ENCODE measurements around the gene AP3S2. TPM values are rescaled to one million over a fixed set of nuclear protein-coding genes. Genes with fewer than 3 reads are reported as not detected.

AP3S2 gene
- total and polyA plus RNA-seq, 8 donors, result 11.0 to 25.2 (median 17.7) TPM

GRCh38 chr15:89863918-89864317 is 29.9 kb downstream of the AP3S2 start:
- Histone ChIP-seq H3K27me3 (no peaks in the 10 kb centered on the region), H3K4me3 (no peak overlapping the region), H3K9me3 (no peaks in the 10 kb centered on the region), H3K36me3 (no peaks in the 10 kb centered on the region), H3K4me1 (peaks cover 39 to 59% (median 48%) of the 10 kb centered on the region in 3 donors), H3K27ac (peak overlapping the region in 2 of 4 donors; percentile 67 to 69)
- FAIRE-seq (no peak), ATAC-seq (no peak), DNase-seq (no peak)
- intact Hi-C loops (cut with DNase I), result no loop called here
- no peak for TF ChIP-seq CTCF (IDR thresholded peaks at IDR 0.05)

GRCh38 chr15:89860891-89861290 is 32.9 kb downstream of the AP3S2 start:
- intact Hi-C loops (cut with DNase I), result no loop called here
- WGBS, 2 donors, result 30 to 32% methylated on average over 2 of the region's 2 CpGs
- Histone ChIP-seq H3K36me3 (no peaks in the 10 kb centered on the region), H3K27me3 (no peaks in the 10 kb centered on the region), H3K9me3 (no peaks in the 10 kb centered on the region), H3K4me1 (peaks cover 46 to 75% (median 54%) of the 10 kb centered on the region in 3 donors), H3K4me3 (no peak overlapping the region), H3K27ac (peak overlapping the region in 3 of 4 donors; percentile 1 to 67 (median 38))
- TF ChIP-seq CTCF (IDR thresholded peaks at IDR 0.05), result no peak
- FAIRE-seq (no peak), DNase-seq (no peak), ATAC-seq (no peak)

- Histone ChIP-seq H3K4me3 (no peak overlapping the region), H3K4me1 (peaks cover 41 to 72% (median 54%) of the 10 kb centered on the region in 3 donors), H3K27me3 (no peaks in the 10 kb centered on the region), H3K27ac (peak overlapping the region in 2 of 4 donors; percentile 38 to 67), H3K9me3 (no peaks in the 10 kb centered on the region), H3K36me3 (no peaks in the 10 kb centered on the region)
- intact Hi-C loops (cut with DNase I), result no loop called here
- FAIRE-seq (no peak), ATAC-seq (peak in 2 of 4 donors; percentile 10), DNase-seq (no peak)
- WGBS, 2 donors, result 38 to 42% methylated on average over 3 of the region's 3 CpGs
- no peak for TF ChIP-seq CTCF (IDR thresholded peaks at IDR 0.05)
These were observed 33.4 kb downstream of the AP3S2 start for GRCh38 chr15:89860431-89860830.

GRCh38 chr15:89858661-89859458 is 34.9 kb downstream of the AP3S2 start:
- WGBS, 2 donors, result 62 to 64% methylated on average over 9 of the region's 9 CpGs
- peak overlapping the region; percentile 58 to 74 (median 68) for H3K27ac ChIP-seq
- no peaks in the 10 kb centered on the region for H3K9me3 ChIP-seq
- no peaks in the 10 kb centered on the region for H3K27me3 ChIP-seq
- DNase-seq, result peak in 1 of 6 donors; percentile 45
- peak; percentile 77 to 86 (median 82) for ATAC-seq
- TF ChIP-seq CTCF (IDR thresholded peaks at IDR 0.05), result no peak
- H3K4me3 ChIP-seq, result no peak overlapping the region
- intact Hi-C loops (cut with DNase I), result no loop called here
- H3K4me1 ChIP-seq, result peaks cover 29 to 57% (median 42%) of the 10 kb centered on the region in 3 donors
- no peaks in the 10 kb centered on the region for H3K36me3 ChIP-seq
- FAIRE-seq, result no peak

GRCh38 chr15:89857673-89858072 is 36.1 kb downstream of the AP3S2 start:
- intact Hi-C loops (cut with DNase I), result no loop called here

More at GRCh38 chr15:89857673-89858072, 36.1 kb downstream of the AP3S2 start:
- ATAC-seq, result peak; percentile 73 to 86 (median 78)
- FAIRE-seq, result peak; percentile 53
- Histone ChIP-seq H3K27me3 (no peaks in the 10 kb centered on the region), H3K4me3 (no peak overlapping the region), H3K4me1 (peaks cover 24 to 48% (median 37%) of the 10 kb centered on the region in 3 donors), H3K36me3 (no peaks in the 10 kb centered on the region), H3K9me3 (no peaks in the 10 kb centered on the region), H3K27ac (peak overlapping the region; percentile 58 to 74 (median 68))
- TF ChIP-seq CTCF (IDR thresholded peaks at IDR 0.05), result no peak
- DNase-seq, result peak in 3 of 6 donors; percentile 41 to 72 (median 62)
- WGBS, 2 donors, result 13 to 22% methylated on average over 3 of the region's 3 CpGs

Measured in pancreas (tissue), 10 donors.